HEK293 (cell line): ENCODE data around the gene RAB40C.

Source experiments
- CTCF ChIP-seq: fragments of 450-650 bp; formaldehyde crosslinking; IDR thresholded peaks from 2 replicates; pipeline ENCODE4 v1.5.1; 2016; ENCODE audit warnings: missing biosample characterization, missing genetic modification characterization
- PRDM4 ChIP-seq: fragments of 450-650 bp; formaldehyde crosslinking; IDR thresholded peaks from 2 replicates; pipeline ENCODE4 v1.5.1; 2017; ENCODE audit warnings: missing biosample characterization, missing genetic modification characterization
- ZBTB26 ChIP-seq: fragments of 450-650 bp; formaldehyde crosslinking; optimal IDR thresholded peaks from 2 replicates; pipeline ENCODE3; 2016; ENCODE audit warnings: missing biosample characterization, mild to moderate bottlenecking, missing genetic modification characterization
- ZNF280D ChIP-seq: fragments of 450-650 bp; formaldehyde crosslinking; IDR thresholded peaks from 2 replicates; pipeline ENCODE4 v1.5.1; 2016; ENCODE audit warnings: missing biosample characterization, missing genetic modification characterization
- ZNF645 ChIP-seq: fragments of 450-650 bp; formaldehyde crosslinking; IDR thresholded peaks from 2 replicates; pipeline ENCODE4; 2016; ENCODE audit warnings: missing biosample characterization, missing genetic modification characterization

- TF ChIP-seq CTCF: no peak
- TF ChIP-seq PRDM4 (tag by site-specific recombination): no peak
- no peak for TF ChIP-seq ZNF645
- no peak for TF ChIP-seq ZNF280D
- TF ChIP-seq ZBTB26: no peak
Observed at GRCh38 chr16:590815-591200, 942 bp downstream of the RAB40C start.
